Astrocyte (in vitro differentiated cells and primary cell): ENCODE data around the gene NXN. TPM values are rescaled to one million over a fixed set of nuclear protein-coding genes. Genes with fewer than 3 reads are reported as not detected.
"Not testable (repeated sequence)": the region's sequence is repeated elsewhere in the genome, so short reads cannot be mapped to it uniquely, and the experiment has no call there.

Source experiments
- DNase-seq: peaks from one replicate; pipeline ENCODE4 v3.0.0-alpha.2; 2010; ENCODE audit warnings: low read depth
- FAIRE-seq: peaks from 2 replicates; lab custom pipeline; 2011; peaks lifted over from hg19 to GRCh38; lab: Jason Lieb, UNC
- H2AFZ ChIP-seq: 2 replicates; pipeline ENCODE4 v1.6.0; 2012; ENCODE audit warnings: low read depth, low read length, inconsistent platforms
- H3K27ac ChIP-seq: 2 replicates; pipeline ENCODE4 v1.5.1; 2011; ENCODE audit warnings: low read depth, low read length, inconsistent platforms
- H3K27me3 ChIP-seq: 2 replicates; pipeline ENCODE4 v1.6.0; 2011; ENCODE audit warnings: low read length, inconsistent platforms; ENCODE audit not compliant: insufficient read depth
- H3K36me3 ChIP-seq: 2 replicates; pipeline ENCODE4 v1.5.1; 2011; ENCODE audit warnings: low read length, inconsistent platforms; ENCODE audit not compliant: insufficient read depth
- H3K4me1 ChIP-seq: 2 replicates; pipeline ENCODE4 v1.5.1; 2011; ENCODE audit warnings: low read length, inconsistent platforms; ENCODE audit not compliant: insufficient read depth
- H3K4me2 ChIP-seq: 2 replicates; pipeline ENCODE4 v1.6.0; 2012; ENCODE audit warnings: low read length, inconsistent platforms
- H3K4me3 ChIP-seq: 2 replicates; pipeline ENCODE4 v1.5.1; 2011; ENCODE audit warnings: low read depth, mild to moderate bottlenecking, low read length, inconsistent platforms; ENCODE audit not compliant: insufficient read depth
- H3K79me2 ChIP-seq: 2 replicates; pipeline ENCODE4 v1.6.0; 2012; ENCODE audit warnings: mild to moderate bottlenecking, low read length, inconsistent platforms; ENCODE audit not compliant: insufficient read depth
- H3K9ac ChIP-seq: 2 replicates; pipeline ENCODE4 v1.6.0; 2012; ENCODE audit warnings: mild to moderate bottlenecking, low read length, inconsistent platforms
- H3K9me3 ChIP-seq: 2 replicates; pipeline ENCODE4 v1.5.1; 2012; ENCODE audit warnings: low read depth, mild to moderate bottlenecking, low read length, inconsistent platforms; ENCODE audit not compliant: insufficient read depth
- H4K20me1 ChIP-seq: 2 replicates; pipeline ENCODE4 v1.6.0; 2012; ENCODE audit warnings: low read length, inconsistent platforms; ENCODE audit not compliant: insufficient read depth
- H3K27ac Mint-ChIP-seq: one replicate; pipeline ENCODE4 v1.8.0; 2021; ENCODE audit warnings: mild to moderate bottlenecking, mixed read lengths; ENCODE audit not compliant: unreplicated experiment
- H3K27me3 Mint-ChIP-seq: one replicate; pipeline ENCODE4 v1.8.0; 2021; ENCODE audit warnings: low read depth, mixed read lengths; ENCODE audit not compliant: unreplicated experiment
- H3K36me3 Mint-ChIP-seq: one replicate; pipeline ENCODE4 v1.8.0; 2021; ENCODE audit warnings: low read depth, mixed read lengths; ENCODE audit not compliant: unreplicated experiment
- H3K4me1 Mint-ChIP-seq: one replicate; pipeline ENCODE4 v1.8.0; 2021; ENCODE audit warnings: low read depth, mixed read lengths; ENCODE audit not compliant: unreplicated experiment
- H3K4me3 Mint-ChIP-seq: one replicate; pipeline ENCODE4 v1.8.0; 2021; ENCODE audit warnings: mild to moderate bottlenecking, moderate library complexity, mixed read lengths; ENCODE audit not compliant: unreplicated experiment
- H3K9me3 Mint-ChIP-seq: one replicate; pipeline ENCODE4 v1.8.0; 2021; ENCODE audit warnings: mild to moderate bottlenecking, mixed read lengths; ENCODE audit not compliant: unreplicated experiment
- EZH2 ChIP-seq: IDR thresholded peaks from 2 replicates; pipeline ENCODE4 v1.6.1; 2012; ENCODE audit warnings: mild to moderate bottlenecking, low read length, inconsistent platforms; ENCODE audit not compliant: insufficient read depth
- total RNA-seq: library from RNA; stranded (reverse); gene quantifications from 2 replicates; pipeline ENCODE4 v1.2.1, GENCODE V29; 2021
- TF ChIP-seq, protein P1 (sequence below): IDR thresholded peaks from 2 replicates; pipeline ENCODE4 v1.5.1; 2011; ENCODE audit warnings: low read depth, mild to moderate bottlenecking, inconsistent platforms, low read length, moderate library complexity; ENCODE audit not compliant: insufficient read depth

NXN gene
- total RNA-seq, 1 donor from 2014 or later: 104 TPM

- no peak overlapping the region for H3K4me3 ChIP-seq
- H3K36me3 ChIP-seq: no peaks in the 10 kb centered on the region
- DNase-seq: no peak
- no peak overlapping the region for H3K27ac ChIP-seq
- FAIRE-seq: no peak
- H3K9me3 ChIP-seq: no peaks in the 10 kb centered on the region
- Mint-ChIP-seq H3K4me1 (peaks cover 42% of the 10 kb centered on the region), H3K27ac (peak overlapping the region; percentile 81), H3K4me3 (no peak overlapping the region), H3K9me3 (peaks cover 7% of the 10 kb centered on the region), H3K27me3 (no peaks in the 10 kb centered on the region), H3K36me3 (peaks cover 25% of the 10 kb centered on the region)
- H3K9ac ChIP-seq: no peak overlapping the region
- H3K79me2 ChIP-seq: peaks cover 46% of the 10 kb centered on the region
- no peak overlapping the region for H2AFZ ChIP-seq
- H3K27me3 ChIP-seq: no peaks in the 10 kb centered on the region
- H3K4me1 ChIP-seq: peaks cover 23% of the 10 kb centered on the region
- TF ChIP-seq, protein P1, sequence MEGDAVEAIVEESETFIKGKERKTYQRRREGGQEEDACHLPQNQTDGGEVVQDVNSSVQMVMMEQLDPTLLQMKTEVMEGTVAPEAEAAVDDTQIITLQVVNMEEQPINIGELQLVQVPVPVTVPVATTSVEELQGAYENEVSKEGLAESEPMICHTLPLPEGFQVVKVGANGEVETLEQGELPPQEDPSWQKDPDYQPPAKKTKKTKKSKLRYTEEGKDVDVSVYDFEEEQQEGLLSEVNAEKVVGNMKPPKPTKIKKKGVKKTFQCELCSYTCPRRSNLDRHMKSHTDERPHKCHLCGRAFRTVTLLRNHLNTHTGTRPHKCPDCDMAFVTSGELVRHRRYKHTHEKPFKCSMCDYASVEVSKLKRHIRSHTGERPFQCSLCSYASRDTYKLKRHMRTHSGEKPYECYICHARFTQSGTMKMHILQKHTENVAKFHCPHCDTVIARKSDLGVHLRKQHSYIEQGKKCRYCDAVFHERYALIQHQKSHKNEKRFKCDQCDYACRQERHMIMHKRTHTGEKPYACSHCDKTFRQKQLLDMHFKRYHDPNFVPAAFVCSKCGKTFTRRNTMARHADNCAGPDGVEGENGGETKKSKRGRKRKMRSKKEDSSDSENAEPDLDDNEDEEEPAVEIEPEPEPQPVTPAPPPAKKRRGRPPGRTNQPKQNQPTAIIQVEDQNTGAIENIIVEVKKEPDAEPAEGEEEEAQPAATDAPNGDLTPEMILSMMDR: no peak
- no peak for TF ChIP-seq EZH2
- H3K4me2 ChIP-seq: no peak overlapping the region
- H4K20me1 ChIP-seq: peaks cover 64% of the 10 kb centered on the region
These were observed 111.6 kb downstream of the NXN start for GRCh38 chr17:867896-868489.

- H3K4me1 ChIP-seq: peaks cover 23% of the 10 kb centered on the region
- FAIRE-seq, H3K9me3 Mint-ChIP-seq, H3K27me3 Mint-ChIP-seq, DNase-seq, H3K9ac ChIP-seq, H3K36me3 ChIP-seq, H2AFZ ChIP-seq, H3K27ac Mint-ChIP-seq, H3K4me3 ChIP-seq, H3K27ac ChIP-seq, H3K9me3 ChIP-seq, H3K27me3 ChIP-seq, H3K4me2 ChIP-seq, H3K4me3 Mint-ChIP-seq: not testable (repeated sequence)
- H3K4me1 Mint-ChIP-seq: peaks cover 42% of the 10 kb centered on the region
- H4K20me1 ChIP-seq: peaks cover 67% of the 10 kb centered on the region
- peaks cover 50% of the 10 kb centered on the region for H3K79me2 ChIP-seq
- peaks cover 27% of the 10 kb centered on the region for H3K36me3 Mint-ChIP-seq
These were observed 112.3 kb downstream of the NXN start for GRCh38 chr17:867238-867637.

- Histone ChIP-seq H3K9ac (no peak overlapping the region), H4K20me1 (peaks cover 66% of the 10 kb centered on the region), H3K4me2 (no peak overlapping the region), H3K36me3 (no peaks in the 10 kb centered on the region), H3K27ac (no peak overlapping the region), H2AFZ (no peak overlapping the region), H3K9me3 (no peaks in the 10 kb centered on the region), H3K4me3 (no peak overlapping the region), H3K4me1 (peaks cover 21% of the 10 kb centered on the region), H3K27me3 (no peaks in the 10 kb centered on the region), H3K79me2 (peaks cover 44% of the 10 kb centered on the region)
- Mint-ChIP-seq H3K27me3 (no peaks in the 10 kb centered on the region), H3K4me3 (no peak overlapping the region), H3K27ac (no peak overlapping the region), H3K9me3 (no peaks in the 10 kb centered on the region), H3K36me3 (peaks cover 21% of the 10 kb centered on the region), H3K4me1 (peaks cover 37% of the 10 kb centered on the region)
- no peak for DNase-seq
- FAIRE-seq: no peak
- TF ChIP-seq EZH2: no peak
- TF ChIP-seq, protein P1: no peak
These were observed 112.9 kb downstream of the NXN start for GRCh38 chr17:866568-867103.
